HG03469 (cell line): ENCODE results near the gene BHLHE40.

Experiments used
- ATAC-seq: cut with Tn5 transposase; IDR thresholded peaks from one replicate; pipeline ENCODE4 v1.9.1; 2021; ENCODE audit warnings: mild to moderate bottlenecking, moderate library complexity, moderate number of reproducible peaks; ENCODE audit not compliant: unreplicated experiment

The BHLHE40 gene

GRCh38 chr3:4982773-4983738, 3.8 kb downstream of the BHLHE40 start:
- ATAC-seq = no peak

- peak; percentile 56 for ATAC-seq
Measured at GRCh38 chr3:4983739-4984510, 4.7 kb downstream of the BHLHE40 start.

GRCh38 chr3:4984511-4984864, 5.3 kb downstream of the BHLHE40 start:
- ATAC-seq = no peak

- ATAC-seq = no peak
Measured at GRCh38 chr3:4985330-4986174, 6.3 kb downstream of the BHLHE40 start.

GRCh38 chr3:4986175-4986781, 7.0 kb downstream of the BHLHE40 start:
- ATAC-seq = peak; percentile 3

- ATAC-seq = peak; percentile 32
Measured at GRCh38 chr3:4986782-4987537, 7.7 kb downstream of the BHLHE40 start.

GRCh38 chr3:4987538-4988296, 8.5 kb downstream of the BHLHE40 start:
- no peak for ATAC-seq

- no peak for ATAC-seq
Measured at GRCh38 chr3:4988983-4989834, 10.0 kb downstream of the BHLHE40 start.

- ATAC-seq = no peak
Measured at GRCh38 chr3:4990069-4990468, 10.8 kb downstream of the BHLHE40 start.

GRCh38 chr3:4992118-4992517, 12.9 kb downstream of the BHLHE40 start:
- no peak for ATAC-seq

- no peak for ATAC-seq
Measured at GRCh38 chr3:4993276-4994143, 14.3 kb downstream of the BHLHE40 start.

- ATAC-seq = no peak
Measured at GRCh38 chr3:4994144-4994730, 15.0 kb downstream of the BHLHE40 start.

GRCh38 chr3:4994823-4995499, 15.7 kb downstream of the BHLHE40 start:
- no peak for ATAC-seq

- ATAC-seq = no peak
Measured at GRCh38 chr3:4995500-4996053, 16.3 kb downstream of the BHLHE40 start.

GRCh38 chr3:4996223-4996765, 17.1 kb downstream of the BHLHE40 start:
- ATAC-seq = no peak
